NCI-H2029 (cell line): ENCODE data around the gene SLC27A6.
"Not testable (repeated sequence)": the region's sequence is repeated elsewhere in the genome, so short reads cannot be mapped to it uniquely, and the experiment has no call there.

ENCODE experiments used
- DNase-seq: peaks from one replicate; lab custom pipeline; 2025; lab: John Stamatoyannopoulos, UW

The SLC27A6 gene

GRCh38 chr5:128965011-128965637 lies at the start of gene SLC27A6:
SLC27A6 (plus strand) TSS chr5:128965488; CDS start chr5:128966138, 650 bp downstream.
- no peak for DNase-seq

- DNase-seq, result no peak
These were observed 45.7 kb upstream of the SLC27A6 start for GRCh38 chr5:128919542-128919941.

- no peak for DNase-seq
These were observed 44.7 kb upstream of the SLC27A6 start for GRCh38 chr5:128920345-128921215.

- DNase-seq, result no peak
These were observed 41.0 kb upstream of the SLC27A6 start for GRCh38 chr5:128924299-128924698.

GRCh38 chr5:128925973-128926372 lies 39.3 kb upstream of the SLC27A6 start:
- no peak for DNase-seq

GRCh38 chr5:128927644-128928043 lies 37.6 kb upstream of the SLC27A6 start:
- DNase-seq, result no peak

GRCh38 chr5:128932232-128932631 lies 33.1 kb upstream of the SLC27A6 start:
- DNase-seq, result not testable (repeated sequence)

GRCh38 chr5:128943100-128943499 lies 22.2 kb upstream of the SLC27A6 start:
- not testable (repeated sequence) for DNase-seq

- DNase-seq, result no peak
These were observed 15.3 kb upstream of the SLC27A6 start for GRCh38 chr5:128949847-128950546.

GRCh38 chr5:128951301-128951700 lies 14.0 kb upstream of the SLC27A6 start:
- not testable (repeated sequence) for DNase-seq

- DNase-seq, result no peak
These were observed 9.1 kb upstream of the SLC27A6 start for GRCh38 chr5:128956164-128956563.

GRCh38 chr5:128962211-128962610 lies 3.1 kb upstream of the SLC27A6 start:
- DNase-seq, result no peak

GRCh38 chr5:128965638-128966302 lies 482 bp downstream of the SLC27A6 start:
- DNase-seq, result no peak

GRCh38 chr5:128966375-128966774 lies 1.1 kb downstream of the SLC27A6 start:
- DNase-seq, result no peak

GRCh38 chr5:128966846-128967245 lies 1.6 kb downstream of the SLC27A6 start:
- no peak for DNase-seq

GRCh38 chr5:128973244-128973643 lies 8.0 kb downstream of the SLC27A6 start:
- no peak for DNase-seq

GRCh38 chr5:128974567-128974966 lies 9.3 kb downstream of the SLC27A6 start:
- DNase-seq, result no peak

- DNase-seq, result no peak
These were observed 14.5 kb downstream of the SLC27A6 start for GRCh38 chr5:128979761-128980160.

GRCh38 chr5:128980917-128981316 lies 15.6 kb downstream of the SLC27A6 start:
- no peak for DNase-seq

GRCh38 chr5:128984480-128984879 lies 19.2 kb downstream of the SLC27A6 start:
- no peak for DNase-seq

- no peak for DNase-seq
These were observed 23.2 kb downstream of the SLC27A6 start for GRCh38 chr5:128988476-128988875.

GRCh38 chr5:129001841-129002526 lies 36.7 kb downstream of the SLC27A6 start:
- no peak for DNase-seq
